ENCODE data around the gene C17orf114.
"Not testable (repeated sequence)": the region's sequence is repeated elsewhere in the genome, so short reads cannot be mapped to it uniquely, and the experiment has no call there.

C17orf114 gene

DNA sequence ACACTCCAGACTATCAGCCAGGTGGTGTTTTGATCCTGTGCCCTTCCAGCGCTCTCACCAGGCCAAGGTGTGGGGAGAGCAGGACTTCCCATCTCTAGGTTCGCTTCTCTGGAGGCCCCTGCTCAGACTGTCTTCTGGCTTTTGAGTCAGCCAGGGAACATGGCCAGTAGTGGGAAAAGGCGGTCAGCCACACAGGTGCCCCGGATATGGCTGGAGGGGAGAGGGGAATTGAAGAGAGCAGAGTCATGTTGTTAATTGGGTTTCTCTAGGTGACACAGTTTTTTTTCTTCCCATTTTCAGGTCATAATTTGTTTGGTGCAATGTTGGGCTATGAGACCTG is 32.5 kb upstream of the C17orf114 start:
- H3K4me3 ChIP-seq (ENCODE audit: insufficient read length, low read depth), result peak overlapping the region; percentile 73
- peak overlapping the region; percentile 85 for H3K9ac ChIP-seq (ENCODE audit: insufficient read length, low read depth)
- H3K27me3 ChIP-seq (ENCODE audit: insufficient read depth, insufficient read length), result no peaks in the 10 kb centered on the region
- H3K9me3 ChIP-seq (ENCODE audit: insufficient read depth, low read length), result no peaks in the 10 kb centered on the region
- peaks cover 13% of the 10 kb centered on the region for H3K36me3 ChIP-seq (ENCODE audit: insufficient read depth, insufficient read length, low read length)
- no peaks in the 10 kb centered on the region for H3K4me1 ChIP-seq (ENCODE audit: insufficient read depth, insufficient read length)
- no peak for DNase-seq (ENCODE audit: low read depth, low spot score)
- TF ChIP-seq ZNF274 (IDR thresholded peaks at IDR 0.05; ENCODE audit: low read depth, low read length) (no peak), YY1 (IDR thresholded peaks at IDR 0.05; ENCODE audit: insufficient read depth, insufficient read length) (no peak), SUZ12 (IDR thresholded peaks at IDR 0.05; ENCODE audit: extremely low read depth, insufficient read depth, insufficient read length) (no peak)

- Histone ChIP-seq H3K9ac (ENCODE audit: insufficient read length, low read depth) (peak overlapping the region; percentile 85), H3K36me3 (ENCODE audit: insufficient read depth, insufficient read length, low read length) (peaks cover 13% of the 10 kb centered on the region), H3K4me1 (ENCODE audit: insufficient read depth, insufficient read length) (no peaks in the 10 kb centered on the region), H3K4me3 (ENCODE audit: insufficient read length, low read depth) (peak overlapping the region; percentile 73), H3K27me3 (ENCODE audit: insufficient read depth, insufficient read length) (no peaks in the 10 kb centered on the region), H3K9me3 (ENCODE audit: insufficient read depth, low read length) (no peaks in the 10 kb centered on the region)
- TF ChIP-seq ZNF274 (IDR thresholded peaks at IDR 0.05; ENCODE audit: low read depth, low read length) (no peak), SUZ12 (IDR thresholded peaks at IDR 0.05; ENCODE audit: extremely low read depth, insufficient read depth, insufficient read length) (no peak), YY1 (IDR thresholded peaks at IDR 0.05; ENCODE audit: insufficient read depth, insufficient read length) (no peak)
- no peak for DNase-seq (ENCODE audit: low read depth, low spot score)
Observed at GRCh38 chr17:4833941-4834680, 32.0 kb upstream of the C17orf114 start.

DNA sequence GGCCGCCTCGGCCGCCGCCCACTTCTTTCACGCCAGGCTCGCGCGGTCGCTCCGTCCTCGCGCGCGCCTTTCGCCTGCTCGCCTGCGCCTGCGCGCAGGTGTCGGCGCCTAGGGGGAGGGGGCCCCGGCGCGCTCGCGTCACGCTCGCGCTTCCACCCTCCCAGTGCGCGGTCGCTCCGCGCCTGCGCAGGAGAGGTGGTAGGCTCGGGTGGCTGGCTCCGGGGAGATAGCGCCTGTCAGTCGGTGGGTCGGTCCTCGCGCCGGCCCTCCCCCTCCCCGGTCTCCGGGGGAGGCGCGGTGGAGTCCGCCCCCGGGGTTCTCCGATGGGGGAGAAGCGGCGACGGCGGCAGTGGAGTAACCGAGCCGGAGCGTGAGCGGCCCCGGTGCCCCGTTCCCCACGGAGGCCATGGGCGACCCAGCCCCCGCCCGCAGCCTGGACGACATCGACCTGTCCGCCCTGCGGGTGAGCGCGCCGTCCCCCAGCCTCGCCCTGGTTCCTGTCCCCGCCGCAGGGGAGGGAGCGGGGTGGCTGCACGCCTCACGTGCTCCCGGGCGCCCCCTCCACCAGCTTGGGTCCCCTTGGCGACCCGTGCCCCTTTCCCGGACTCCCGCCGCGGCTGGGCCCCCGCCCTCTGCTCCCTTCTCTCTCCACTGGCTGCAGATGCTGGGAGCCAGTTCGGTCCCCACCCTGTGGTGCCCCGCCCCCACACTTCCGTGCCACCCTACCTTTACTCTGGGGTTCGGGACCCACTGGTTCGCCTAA is 31.2 kb upstream of the C17orf114 start, which contains the start of gene MINK1:
Gene MINK1, plus strand, starts transcription at position 163 of the 763 bp plus-strand sequence. Its CDS starts 244 bp downstream, at position 407.
- peaks cover 10% of the 10 kb centered on the region for H3K36me3 ChIP-seq (ENCODE audit: insufficient read depth, insufficient read length, low read length)

GRCh38 chr17:4832829-4833177 is 30.7 kb upstream of the C17orf114 start:
- not testable (repeated sequence) for DNase-seq (ENCODE audit: low read depth, low spot score); H3K9me3 ChIP-seq (ENCODE audit: insufficient read depth, low read length); H3K4me1 ChIP-seq (ENCODE audit: insufficient read depth, insufficient read length); H3K36me3 ChIP-seq (ENCODE audit: insufficient read depth, insufficient read length, low read length); H3K27me3 ChIP-seq (ENCODE audit: insufficient read depth, insufficient read length)
- Histone ChIP-seq H3K4me3 (ENCODE audit: insufficient read length, low read depth) (peak overlapping the region; percentile 73), H3K9ac (ENCODE audit: insufficient read length, low read depth) (peak overlapping the region; percentile 85)

More for the DNA sequence above, 31.2 kb upstream of the C17orf114 start, which contains the start of gene MINK1:
- Histone ChIP-seq H3K9ac (ENCODE audit: insufficient read length, low read depth) (peak within 1 kb of the TSS; percentile 85), H3K9me3 (ENCODE audit: insufficient read depth, low read length) (no peaks in the 10 kb centered on the region), H3K27me3 (ENCODE audit: insufficient read depth, insufficient read length) (no peaks in the 10 kb centered on the region), H3K4me3 (ENCODE audit: insufficient read length, low read depth) (peak within 1 kb of the TSS; percentile 73), H3K4me1 (ENCODE audit: insufficient read depth, insufficient read length) (no peaks in the 10 kb centered on the region)
- TF ChIP-seq ZNF274 (IDR thresholded peaks at IDR 0.05; ENCODE audit: low read depth, low read length) (no peak), YY1 (IDR thresholded peaks at IDR 0.05; ENCODE audit: insufficient read depth, insufficient read length) (no peak), SUZ12 (IDR thresholded peaks at IDR 0.05; ENCODE audit: extremely low read depth, insufficient read depth, insufficient read length) (no peak)
- peak; percentile 49 for DNase-seq (ENCODE audit: low read depth, low spot score)

- H3K9ac ChIP-seq (ENCODE audit: insufficient read length, low read depth), result no peak overlapping the region
- no peak for TF ChIP-seq SUZ12 (IDR thresholded peaks at IDR 0.05; ENCODE audit: extremely low read depth, insufficient read depth, insufficient read length)
- no peak for TF ChIP-seq ZNF274 (IDR thresholded peaks at IDR 0.05; ENCODE audit: low read depth, low read length)
- TF ChIP-seq YY1 (IDR thresholded peaks at IDR 0.05; ENCODE audit: insufficient read depth, insufficient read length), result no peak
- H3K9me3 ChIP-seq (ENCODE audit: insufficient read depth, low read length), result no peaks in the 10 kb centered on the region
- H3K36me3 ChIP-seq (ENCODE audit: insufficient read depth, insufficient read length, low read length), result peaks cover 15% of the 10 kb centered on the region
- no peaks in the 10 kb centered on the region for H3K27me3 ChIP-seq (ENCODE audit: insufficient read depth, insufficient read length)
- no peak overlapping the region for H3K4me3 ChIP-seq (ENCODE audit: insufficient read length, low read depth)
- H3K4me1 ChIP-seq (ENCODE audit: insufficient read depth, insufficient read length), result no peaks in the 10 kb centered on the region
- DNase-seq (ENCODE audit: low read depth, low spot score), result no peak
Observed at GRCh38 chr17:4827399-4827798, 25.3 kb upstream of the C17orf114 start.

DNA sequence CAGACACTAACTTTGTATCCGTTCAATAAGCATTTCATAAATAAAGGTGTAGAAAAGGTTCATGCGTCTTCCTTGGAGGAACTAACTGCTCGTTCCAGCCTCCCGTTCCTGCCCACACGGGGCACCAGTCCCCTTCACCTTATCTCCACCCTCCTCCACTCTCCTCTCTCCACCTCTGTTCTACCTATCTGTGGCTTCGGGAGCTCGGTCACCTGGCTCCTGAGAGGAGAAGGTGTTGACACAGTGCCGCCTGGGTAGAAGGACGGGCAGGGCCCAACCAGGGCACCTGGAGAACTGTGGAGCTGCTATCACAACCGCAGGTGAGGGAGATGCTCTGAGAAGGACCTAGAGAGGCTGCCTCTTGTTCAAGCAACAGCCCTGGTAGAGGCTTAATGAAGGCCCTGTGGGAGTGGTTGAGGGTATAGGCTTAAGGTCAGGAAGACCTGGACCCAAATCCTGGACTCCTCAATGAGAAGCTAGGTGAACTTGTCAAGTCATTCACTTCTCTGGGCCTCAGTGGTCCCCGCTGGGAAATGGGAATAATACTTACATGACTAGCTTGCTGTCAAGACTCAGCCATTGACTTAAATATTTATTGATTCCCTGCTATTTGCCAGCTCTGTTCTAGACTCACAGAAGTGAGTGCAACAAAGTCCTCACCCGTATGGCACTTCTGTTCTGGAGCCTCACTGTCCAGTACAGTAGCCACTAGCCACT is 21.4 kb upstream of the C17orf114 start:
- Histone ChIP-seq H3K27me3 (ENCODE audit: insufficient read depth, insufficient read length) (no peaks in the 10 kb centered on the region), H3K36me3 (ENCODE audit: insufficient read depth, insufficient read length, low read length) (peaks cover 30% of the 10 kb centered on the region), H3K9ac (ENCODE audit: insufficient read length, low read depth) (no peak overlapping the region), H3K4me1 (ENCODE audit: insufficient read depth, insufficient read length) (no peaks in the 10 kb centered on the region), H3K4me3 (ENCODE audit: insufficient read length, low read depth) (no peak overlapping the region), H3K9me3 (ENCODE audit: insufficient read depth, low read length) (no peaks in the 10 kb centered on the region)
- TF ChIP-seq SUZ12 (IDR thresholded peaks at IDR 0.05; ENCODE audit: extremely low read depth, insufficient read depth, insufficient read length), result no peak
- no peak for TF ChIP-seq YY1 (IDR thresholded peaks at IDR 0.05; ENCODE audit: insufficient read depth, insufficient read length)
- no peak for TF ChIP-seq ZNF274 (IDR thresholded peaks at IDR 0.05; ENCODE audit: low read depth, low read length)
- DNase-seq (ENCODE audit: low read depth, low spot score), result no peak

DNA sequence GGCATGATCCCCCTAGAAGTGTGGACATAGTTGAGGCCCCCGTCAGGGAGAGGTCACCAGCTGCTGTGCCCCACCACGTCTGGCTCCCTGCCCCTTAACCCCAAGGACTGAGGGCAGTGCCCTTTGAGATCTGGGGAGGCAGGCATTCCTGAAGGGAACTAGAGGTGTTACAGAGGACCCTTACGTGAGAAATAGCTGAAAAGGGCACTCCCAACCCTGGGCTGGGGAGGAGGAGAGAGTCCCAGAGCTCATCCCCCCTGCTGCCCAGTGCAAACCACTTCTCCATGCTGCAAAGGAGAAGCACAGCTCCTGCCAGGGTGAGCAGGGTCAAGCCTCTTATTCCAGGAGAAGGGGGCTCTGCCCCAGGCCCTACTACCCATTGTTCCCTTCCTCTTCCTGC is 20.7 kb upstream of the C17orf114 start:
- no peak for TF ChIP-seq YY1 (IDR thresholded peaks at IDR 0.05; ENCODE audit: insufficient read depth, insufficient read length)
- no peaks in the 10 kb centered on the region for H3K4me1 ChIP-seq (ENCODE audit: insufficient read depth, insufficient read length)
- no peak overlapping the region for H3K4me3 ChIP-seq (ENCODE audit: insufficient read length, low read depth)
- no peaks in the 10 kb centered on the region for H3K9me3 ChIP-seq (ENCODE audit: insufficient read depth, low read length)
- peaks cover 37% of the 10 kb centered on the region for H3K36me3 ChIP-seq (ENCODE audit: insufficient read depth, insufficient read length, low read length)
- no peak overlapping the region for H3K9ac ChIP-seq (ENCODE audit: insufficient read length, low read depth)
- DNase-seq (ENCODE audit: low read depth, low spot score), result no peak
- H3K27me3 ChIP-seq (ENCODE audit: insufficient read depth, insufficient read length), result no peaks in the 10 kb centered on the region

Data from NT2/D1 (cell line).